H9 (cell line): ENCODE data around the gene NOL9. TPM values are rescaled to one million over a fixed set of nuclear protein-coding genes. Genes with fewer than 3 reads are reported as not detected.

Source experiments
- DNase-seq: peaks from one replicate; pipeline ENCODE4 v3.0.0-alpha.2; 2017
- H2AFZ ChIP-seq: one replicate; pipeline ENCODE4 v1.6.1; 2013; ENCODE audit warnings: mild to moderate bottlenecking, low read length, control low read depth, moderate library complexity
- H2AK5ac ChIP-seq: 2 replicates; pipeline ENCODE4 v1.6.1; 2013; ENCODE audit warnings: low read length, control low read depth, mixed read lengths; ENCODE audit not compliant: insufficient read length
- H2BK120ac ChIP-seq: one replicate; pipeline ENCODE4 v1.6.1; 2013; ENCODE audit warnings: low read depth, mild to moderate bottlenecking, low read length, control low read depth, inconsistent platforms; ENCODE audit not compliant: poor library complexity, severe bottlenecking
- H2BK12ac ChIP-seq: 2 replicates; pipeline ENCODE4 v1.6.1; 2013; ENCODE audit warnings: low read length, control low read depth, mixed read lengths, low read depth; ENCODE audit not compliant: insufficient read length
- H2BK15ac ChIP-seq: 2 replicates; pipeline ENCODE4 v1.6.1; 2013; ENCODE audit warnings: low read depth, low read length, control low read depth
- H2BK20ac ChIP-seq: one replicate; pipeline ENCODE4 v1.6.1; 2013; ENCODE audit warnings: low read depth, mild to moderate bottlenecking, low read length, control low read depth, inconsistent platforms; ENCODE audit not compliant: poor library complexity, severe bottlenecking
- H2BK5ac ChIP-seq: 2 replicates; pipeline ENCODE4 v1.6.1; 2013; ENCODE audit warnings: low read length, control low read depth, mixed read lengths; ENCODE audit not compliant: insufficient read length
- H3K14ac ChIP-seq: 2 replicates; pipeline ENCODE4 v1.6.1; 2013; ENCODE audit warnings: low read length, control low read depth; ENCODE audit not compliant: insufficient read depth
- H3K18ac ChIP-seq: 2 replicates; pipeline ENCODE4 v1.6.1; 2013; ENCODE audit warnings: low read depth, mild to moderate bottlenecking, mixed read lengths, low read length, control low read depth; ENCODE audit not compliant: insufficient read length
- H3K23ac ChIP-seq: 2 replicates; pipeline ENCODE4 v1.6.1; 2013; ENCODE audit warnings: low read length, control low read depth, mixed read lengths, low read depth; ENCODE audit not compliant: insufficient read length
- H3K23me2 ChIP-seq: 2 replicates; pipeline ENCODE4 v1.6.1; 2013; ENCODE audit warnings: low read depth, mild to moderate bottlenecking, mixed read lengths, low read length, control low read depth; ENCODE audit not compliant: insufficient read length, poor library complexity, severe bottlenecking
- H3K27ac ChIP-seq: 2 replicates; pipeline ENCODE4 v1.5.1; 2013; ENCODE audit warnings: low read length, control low read depth, mixed read lengths, low read depth; ENCODE audit not compliant: insufficient read length
- H3K27me3 ChIP-seq: 2 replicates; pipeline ENCODE4 v1.6.1; 2013; ENCODE audit warnings: low read length, control low read depth, inconsistent platforms; ENCODE audit not compliant: insufficient read depth
- H3K4ac ChIP-seq: 2 replicates; pipeline ENCODE4 v1.6.1; 2013; ENCODE audit warnings: low read depth, mild to moderate bottlenecking, control low read depth, inconsistent platforms, low read length, moderate library complexity
- H3K4me1 ChIP-seq: 2 replicates; pipeline ENCODE4 v1.6.1; 2013; ENCODE audit warnings: low read length, control low read depth, inconsistent platforms; ENCODE audit not compliant: insufficient read depth
- H3K4me2 ChIP-seq: 2 replicates; pipeline ENCODE4 v1.6.1; 2013; ENCODE audit warnings: low read length, control low read depth, mixed read lengths; ENCODE audit not compliant: insufficient read length, insufficient read depth
- H3K56ac ChIP-seq: 2 replicates; pipeline ENCODE4 v1.6.1; 2013; ENCODE audit warnings: low read depth, mild to moderate bottlenecking, mixed read lengths, low read length, control low read depth; ENCODE audit not compliant: insufficient read length
- H3K79me1 ChIP-seq: 2 replicates; pipeline ENCODE4 v1.6.1; 2013; ENCODE audit warnings: low read depth, mild to moderate bottlenecking, moderate library complexity, low read length, control low read depth, inconsistent platforms; ENCODE audit not compliant: insufficient read depth, poor library complexity, severe bottlenecking
- H3K79me2 ChIP-seq: 2 replicates; pipeline ENCODE4 v1.6.1; 2013; ENCODE audit warnings: low read length, control low read depth, inconsistent platforms; ENCODE audit not compliant: insufficient read depth
- H3K9ac ChIP-seq: 2 replicates; pipeline ENCODE4 v1.6.1; 2013; ENCODE audit warnings: low read length, control low read depth, mixed read lengths; ENCODE audit not compliant: insufficient read length; ENCODE audit errors: extremely low read depth
- H3K9me3 ChIP-seq: one replicate; pipeline ENCODE4 v1.6.1; 2013; ENCODE audit warnings: low read depth, low read length, inconsistent platforms; ENCODE audit not compliant: control insufficient read depth
- H3T11ph ChIP-seq: one replicate; pipeline ENCODE4 v1.6.1; 2013; ENCODE audit warnings: mild to moderate bottlenecking, low read length, control low read depth, inconsistent platforms
- H4K20me1 ChIP-seq: one replicate; pipeline ENCODE4 v1.6.1; 2013; ENCODE audit not compliant: control insufficient read depth, insufficient read length, insufficient read depth
- H4K5ac ChIP-seq: 2 replicates; pipeline ENCODE4 v1.6.1; 2013; ENCODE audit warnings: low read depth, mild to moderate bottlenecking, mixed read lengths, low read length, control low read depth; ENCODE audit not compliant: insufficient read length
- H4K8ac ChIP-seq: replicated peaks from 2 replicates; pipeline ENCODE4 v1.6.1; 2013; ENCODE audit warnings: low read length, control low read depth, mixed read lengths, low read depth; ENCODE audit not compliant: insufficient read length
- H4K91ac ChIP-seq: 2 replicates; pipeline ENCODE4 v1.6.1; 2013; ENCODE audit warnings: low read depth, mild to moderate bottlenecking, moderate library complexity, mixed read lengths, low read length, control low read depth; ENCODE audit not compliant: insufficient read length
- H3K27ac Mint-ChIP-seq, 3 experiments: 2 replicates in 2 of 3; 3 replicates in 1 of 3; pipeline ENCODE4 v1.8.0; 2020 to 2021; ENCODE audit warnings: mixed read lengths in 3 of 3, mild to moderate bottlenecking in 1 of 3, moderate library complexity in 1 of 3
- H3K27me3 Mint-ChIP-seq: 2 replicates; pipeline ENCODE4 v1.8.0; 2021; ENCODE audit warnings: low read depth, mild to moderate bottlenecking, moderate library complexity, mixed read lengths
- H3K36me3 Mint-ChIP-seq, 3 experiments: 2 replicates in 2 of 3; 3 replicates in 1 of 3; pipeline ENCODE4 v1.8.0; 2020 to 2021; ENCODE audit warnings: low read depth in 3 of 3, mixed read lengths in 3 of 3; ENCODE audit not compliant: insufficient read depth in 1 of 3
- H3K4me1 Mint-ChIP-seq, 2 experiments: 2 replicates each; pipeline ENCODE4 v1.8.0; 2020; ENCODE audit warnings: mixed read lengths in 2 of 2
- H3K4me3 Mint-ChIP-seq, 2 experiments: 2 replicates in 1 of 2; 3 replicates in 1 of 2; pipeline ENCODE4 v1.8.0; 2020 to 2021; ENCODE audit warnings: mild to moderate bottlenecking in 2 of 2, mixed read lengths in 2 of 2, moderate library complexity in 1 of 2
- H3K9me3 Mint-ChIP-seq, 2 experiments: 2 replicates in 1 of 2; 3 replicates in 1 of 2; pipeline ENCODE4 v1.8.0; 2020; ENCODE audit warnings: mild to moderate bottlenecking in 2 of 2, mixed read lengths in 2 of 2, moderate library complexity in 1 of 2
- CTCF ChIP-seq: fragments of 200-600 bp; sonication (generic); conservative IDR thresholded peaks from 3 replicates; pipeline ENCODE4 v1.8.0; 2021; ENCODE audit warnings: antibody characterized with exemption, mild to moderate bottlenecking
- WGBS: extraction: QIAGEN DNeasy Blood & Tissue Kit; methylation state at CpG from one replicate; pipeline ENCODE4 v1.1.7; 2013; ENCODE audit warnings: missing lambda C conversion rate, low lambda C conversion rate, mixed read lengths; ENCODE audit not compliant: insufficient read length; ENCODE audit errors: extremely low coverage; 5-methylcytosine and 5-hydroxymethylcytosine counted together
- total RNA-seq: library from RNA; stranded (reverse); gene quantifications from 2 replicates; pipeline ENCODE4 v1.2.1, GENCODE V29; 2021

The NOL9 gene
- total RNA-seq, 1 experiment from 2014 or later = 50.4 TPM

DNA sequence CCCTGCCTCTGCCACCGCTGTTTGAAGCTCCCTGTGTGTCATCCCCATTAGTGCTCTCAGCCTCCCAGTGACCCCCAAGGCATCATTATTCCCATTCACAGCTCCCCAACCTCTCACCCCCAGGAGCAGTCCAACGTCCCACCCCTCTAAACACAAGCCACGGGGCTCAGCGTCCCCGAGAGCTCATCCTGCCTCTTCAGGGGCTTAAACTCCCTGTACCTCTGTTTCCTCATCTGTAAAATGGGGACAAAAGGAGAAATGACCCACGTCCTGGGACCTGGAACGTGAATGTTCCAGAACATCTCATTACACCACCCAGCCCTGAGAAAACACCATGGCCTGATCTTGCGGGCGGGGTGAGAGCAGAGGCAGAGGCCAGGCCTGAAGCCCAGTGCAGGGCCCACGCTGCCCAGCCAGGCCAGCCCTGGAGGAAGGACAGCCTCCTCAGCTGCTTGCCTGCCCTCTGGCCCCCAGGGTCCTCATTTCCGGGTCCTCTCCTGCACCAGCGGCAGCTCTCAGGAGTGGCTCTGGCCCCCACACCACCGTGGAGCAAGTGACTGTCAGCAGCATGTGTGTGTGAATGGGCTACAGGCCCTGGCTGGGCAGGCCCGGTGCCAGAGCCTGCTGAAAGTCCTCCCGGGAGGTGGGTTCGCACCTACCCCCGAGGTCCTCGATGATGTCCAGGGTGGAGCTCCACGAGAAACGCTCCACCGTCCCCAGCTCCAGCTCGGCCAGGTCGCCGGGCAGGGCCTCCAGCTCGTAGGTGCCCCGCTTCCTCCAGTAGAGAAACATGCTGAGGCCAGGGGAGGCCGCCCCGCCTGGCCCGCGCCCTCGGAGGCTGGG is 48.7 kb downstream of the NOL9 start:
- Histone ChIP-seq H2BK120ac (no peak overlapping the region), H3T11ph (no peak overlapping the region), H3K23ac (no peak overlapping the region), H3K27me3 (no peaks in the 10 kb centered on the region), H3K14ac (no peak overlapping the region; the same call in 1 of the 2 replicates), H4K5ac (no peak overlapping the region), H3K9ac (no peak overlapping the region), H3K23me2 (no peaks in the 10 kb centered on the region), H4K91ac (no peak overlapping the region), H2BK15ac (no peak overlapping the region), H3K4me1 (no peaks in the 10 kb centered on the region), H3K56ac (no peak overlapping the region), H3K9me3 (no peaks in the 10 kb centered on the region), H4K20me1 (no peaks in the 10 kb centered on the region), H3K79me1 (no peaks in the 10 kb centered on the region), H3K18ac (no peak overlapping the region), H3K4me2 (no peak overlapping the region), H2BK12ac (no peak overlapping the region), H3K4ac (no peak overlapping the region), H2AK5ac (no peak overlapping the region), H2BK20ac (no peak overlapping the region), H3K27ac (no peak overlapping the region), H3K79me2 (no peaks in the 10 kb centered on the region), H2BK5ac (no peak overlapping the region), H4K8ac (no peak overlapping the region), H2AFZ (no peak overlapping the region)
- Mint-ChIP-seq H3K9me3 (no peaks in the 10 kb centered on the region), H3K27ac (peak overlapping the region in 1 of 3 experiments; percentile 17; a peak in 2 of 7 replicates), H3K36me3 (no peaks in the 10 kb centered on the region; a peak in 1 of 7 replicates), H3K4me3 (no peak overlapping the region), H3K4me1 (peaks cover 0 to 3% of the 10 kb centered on the region in 2 experiments; a peak in 3 of 4 replicates), H3K27me3 (peaks cover 12% of the 10 kb centered on the region)
- no peak for TF ChIP-seq CTCF
- no peak for DNase-seq
- no CpG with 5 or more reads among the region's 31 CpGs for WGBS
